MM.1S (cell line): ENCODE measurements around the gene PPP2R5E.

ENCODE experiments used
- DNase-seq: peaks from one replicate; pipeline ENCODE4 v3.0.0-alpha.2; 2015
- H2AFZ ChIP-seq: fragments of 300-600 bp; sonication (generic); 2 replicates; pipeline ENCODE4 v1.6.0; 2016; ENCODE audit warnings: antibody characterized with exemption, low read length
- H3F3A ChIP-seq: fragments of 300-600 bp; sonication (generic); 2 replicates; pipeline ENCODE4 v1.6.1; 2016; ENCODE audit warnings: mild to moderate bottlenecking, antibody characterized with exemption, low read length, moderate library complexity, mixed read lengths; ENCODE audit not compliant: insufficient read depth
- H3K27ac ChIP-seq: fragments of 300-600 bp; sonication (generic); 2 replicates; pipeline ENCODE4 v1.5.1; 2016; ENCODE audit warnings: mild to moderate bottlenecking, low read length
- H3K27me3 ChIP-seq: fragments of 300-600 bp; sonication (generic); replicated peaks from 2 replicates; pipeline ENCODE4 v1.6.0; 2016; ENCODE audit warnings: low read length; ENCODE audit not compliant: insufficient read depth
- H3K36me3 ChIP-seq: fragments of 300-600 bp; sonication (generic); replicated peaks from 2 replicates; pipeline ENCODE4 v1.6.1; 2016; ENCODE audit warnings: mild to moderate bottlenecking, low read length, mixed read lengths; ENCODE audit not compliant: insufficient read depth
- H3K4me1 ChIP-seq: fragments of 300-600 bp; sonication (generic); 2 replicates; pipeline ENCODE4 v1.6.1; 2016; ENCODE audit warnings: low read length, mixed read lengths
- H3K4me2 ChIP-seq: fragments of 300-600 bp; sonication (generic); 2 replicates; pipeline ENCODE4 v1.6.0; 2016; ENCODE audit warnings: low read depth, low read length
- H3K4me3 ChIP-seq: fragments of 300-600 bp; sonication (generic); 2 replicates; pipeline ENCODE4 v1.5.1; 2016; ENCODE audit warnings: low read length, mixed read lengths
- H3K79me2 ChIP-seq: fragments of 300-600 bp; sonication (generic); 2 replicates; pipeline ENCODE4 v1.6.1; 2016; ENCODE audit warnings: mixed run types, low read length, mixed read lengths
- H3K9ac ChIP-seq: fragments of 300-600 bp; sonication (generic); 2 replicates; pipeline ENCODE4 v1.6.1; 2016; ENCODE audit warnings: low read length, mixed read lengths
- H3K9me2 ChIP-seq: fragments of 300-600 bp; sonication (generic); replicated peaks from 2 replicates; pipeline ENCODE4 v1.6.1; 2016; ENCODE audit warnings: mild to moderate bottlenecking, low read length, mixed read lengths; ENCODE audit not compliant: insufficient read depth
- H3K9me3 ChIP-seq: fragments of 300-600 bp; sonication (generic); replicated peaks from 2 replicates; pipeline ENCODE4 v1.6.1; 2016; ENCODE audit warnings: mild to moderate bottlenecking, low read length, mixed read lengths; ENCODE audit not compliant: insufficient read depth
- H4K20me1 ChIP-seq: fragments of 300-600 bp; sonication (generic); 2 replicates; pipeline ENCODE4 v1.6.1; 2016; ENCODE audit warnings: mild to moderate bottlenecking, low read length, moderate library complexity, mixed read lengths; ENCODE audit not compliant: insufficient read depth
- CTCF ChIP-seq: fragments of 300-600 bp; sonication (generic); IDR thresholded peaks from 2 replicates; pipeline ENCODE4 v1.5.1; 2016; ENCODE audit warnings: antibody characterized with exemption, low read length, mixed read lengths
- EZH2 ChIP-seq: fragments of 300-600 bp; sonication (generic); optimal IDR thresholded peaks from 2 replicates; pipeline ENCODE3; 2017; ENCODE audit warnings: low read depth, mild to moderate bottlenecking, antibody characterized with exemption, low read length, mixed read lengths
- EZH2phosphoT487 ChIP-seq: fragments of 300-600 bp; sonication (generic); IDR thresholded peaks from 2 replicates; pipeline ENCODE4 v1.6.1; 2018; ENCODE audit warnings: antibody characterized with exemption, low read length

Gene PPP2R5E

GRCh38 chr14:63454863-63455622, 88.1 kb downstream of the PPP2R5E start:
- Histone ChIP-seq H2AFZ (no peak overlapping the region), H3K27me3 (no peaks in the 10 kb centered on the region), H3F3A (no peaks in the 10 kb centered on the region), H3K9me2 (no peaks in the 10 kb centered on the region), H3K4me2 (no peak overlapping the region), H3K4me1 (no peaks in the 10 kb centered on the region), H3K9ac (no peak overlapping the region), H4K20me1 (no peaks in the 10 kb centered on the region), H3K4me3 (no peak overlapping the region), H3K9me3 (no peaks in the 10 kb centered on the region), H3K27ac (no peak overlapping the region), H3K79me2 (peaks cover 65% of the 10 kb centered on the region), H3K36me3 (no peaks in the 10 kb centered on the region)
- DNase-seq: no peak
- TF ChIP-seq EZH2 (no peak), CTCF (no peak), EZH2phosphoT487 (no peak)

GRCh38 chr14:63454436-63454835, 88.7 kb downstream of the PPP2R5E start:
- Histone ChIP-seq H3K36me3 (no peaks in the 10 kb centered on the region), H3K9ac (no peak overlapping the region), H3K4me3 (no peak overlapping the region), H3F3A (no peaks in the 10 kb centered on the region), H3K27me3 (no peaks in the 10 kb centered on the region), H4K20me1 (no peaks in the 10 kb centered on the region), H3K4me2 (no peak overlapping the region), H3K79me2 (peaks cover 62% of the 10 kb centered on the region), H2AFZ (no peak overlapping the region), H3K9me3 (no peaks in the 10 kb centered on the region), H3K27ac (no peak overlapping the region), H3K9me2 (no peaks in the 10 kb centered on the region), H3K4me1 (no peaks in the 10 kb centered on the region)
- no peak for DNase-seq
- TF ChIP-seq CTCF: no peak
- TF ChIP-seq EZH2: no peak
- TF ChIP-seq EZH2phosphoT487: no peak

- no peak overlapping the region for H3K4me2 ChIP-seq
- H3K79me2 ChIP-seq: peaks cover 61% of the 10 kb centered on the region
- H3K9me2 ChIP-seq: no peaks in the 10 kb centered on the region
- H4K20me1 ChIP-seq: no peaks in the 10 kb centered on the region
- no peak overlapping the region for H3K9ac ChIP-seq
- H3F3A ChIP-seq: no peaks in the 10 kb centered on the region
- no peaks in the 10 kb centered on the region for H3K36me3 ChIP-seq
- H2AFZ ChIP-seq: no peak overlapping the region
- H3K4me1 ChIP-seq: no peaks in the 10 kb centered on the region
- no peaks in the 10 kb centered on the region for H3K27me3 ChIP-seq
- DNase-seq: no peak
- H3K4me3 ChIP-seq: no peak overlapping the region
- H3K9me3 ChIP-seq: no peaks in the 10 kb centered on the region
- TF ChIP-seq CTCF (no peak), EZH2phosphoT487 (no peak), EZH2 (no peak)
- H3K27ac ChIP-seq: no peak overlapping the region
Measured at GRCh38 chr14:63453443-63453936, 89.7 kb downstream of the PPP2R5E start.
